ENCODE results near the gene PARD3B.

The PARD3B gene

GRCh38 chr2:205500951-205501350 lies 955.7 kb downstream of the PARD3B start:
- Histone ChIP-seq H3K4me3 (ENCODE audit: low read depth in 1 of 2, low read length in 2 of 2) (no peak overlapping the region), H3K4me1 (ENCODE audit: control insufficient read depth in 1 of 2, insufficient read depth in 2 of 2, low read length in 2 of 2) (no peaks in the 10 kb centered on the region), H3K9me3 (ENCODE audit: control insufficient read depth in 1 of 2, low read length in 2 of 2) (peaks cover 0 to 2% of the 10 kb centered on the region in 2 donors), H3K27me3 (ENCODE audit: low read depth, low read length) (no peaks in the 10 kb centered on the region), H3K36me3 (ENCODE audit: control insufficient read depth in 1 of 2, insufficient read depth in 2 of 2, low read length in 2 of 2) (peaks cover 0 to 10% of the 10 kb centered on the region in 2 donors), H3K27ac (ENCODE audit: low read length) (no peak overlapping the region)

- peaks cover 0 to 10% of the 10 kb centered on the region in 2 donors for H3K36me3 ChIP-seq (ENCODE audit: control insufficient read depth in 1 of 2, insufficient read depth in 2 of 2, low read length in 2 of 2)
- H3K4me1 ChIP-seq (ENCODE audit: control insufficient read depth in 1 of 2, insufficient read depth in 2 of 2, low read length in 2 of 2): no peaks in the 10 kb centered on the region
- H3K27ac ChIP-seq (ENCODE audit: low read length): no peak overlapping the region
- no peak overlapping the region for H3K4me3 ChIP-seq (ENCODE audit: low read depth in 1 of 2, low read length in 2 of 2)
- H3K9me3 ChIP-seq (ENCODE audit: control insufficient read depth in 1 of 2, low read length in 2 of 2): peaks cover 0 to 2% of the 10 kb centered on the region in 2 donors
- H3K27me3 ChIP-seq (ENCODE audit: low read depth, low read length): no peaks in the 10 kb centered on the region
These were observed 956.6 kb downstream of the PARD3B start for GRCh38 chr2:205501826-205502225.

- Histone ChIP-seq H3K4me1 (ENCODE audit: control insufficient read depth in 1 of 2, insufficient read depth in 2 of 2, low read length in 2 of 2) (no peaks in the 10 kb centered on the region), H3K27me3 (ENCODE audit: low read depth, low read length) (no peaks in the 10 kb centered on the region)
These were observed 960.1 kb downstream of the PARD3B start for GRCh38 chr2:205505371-205505770.

GRCh38 chr2:205509655-205510054 lies 964.4 kb downstream of the PARD3B start:
- Histone ChIP-seq H3K4me3 (ENCODE audit: low read depth in 1 of 2, low read length in 2 of 2) (no peak overlapping the region), H3K36me3 (ENCODE audit: control insufficient read depth in 1 of 2, insufficient read depth in 2 of 2, low read length in 2 of 2) (no peaks in the 10 kb centered on the region), H3K4me1 (ENCODE audit: control insufficient read depth in 1 of 2, insufficient read depth in 2 of 2, low read length in 2 of 2) (no peaks in the 10 kb centered on the region), H3K27ac (ENCODE audit: low read length) (no peak overlapping the region), H3K27me3 (ENCODE audit: low read depth, low read length) (no peaks in the 10 kb centered on the region), H3K9me3 (ENCODE audit: control insufficient read depth in 1 of 2, low read length in 2 of 2) (no peaks in the 10 kb centered on the region)

More at GRCh38 chr2:205505371-205505770, 960.1 kb downstream of the PARD3B start:
- H3K4me3 ChIP-seq (ENCODE audit: low read depth in 1 of 2, low read length in 2 of 2): no peak overlapping the region
- H3K9me3 ChIP-seq (ENCODE audit: control insufficient read depth in 1 of 2, low read length in 2 of 2): peaks cover 0 to 2% of the 10 kb centered on the region in 2 donors
- H3K36me3 ChIP-seq (ENCODE audit: control insufficient read depth in 1 of 2, insufficient read depth in 2 of 2, low read length in 2 of 2): peaks cover 0 to 10% of the 10 kb centered on the region in 2 donors
- no peak overlapping the region for H3K27ac ChIP-seq (ENCODE audit: low read length)

GRCh38 chr2:205510345-205510744 lies 965.1 kb downstream of the PARD3B start:
- no peaks in the 10 kb centered on the region for H3K27me3 ChIP-seq (ENCODE audit: low read depth, low read length)
- no peak overlapping the region for H3K4me3 ChIP-seq (ENCODE audit: low read depth in 1 of 2, low read length in 2 of 2)
- no peaks in the 10 kb centered on the region for H3K4me1 ChIP-seq (ENCODE audit: control insufficient read depth in 1 of 2, insufficient read depth in 2 of 2, low read length in 2 of 2)
- no peak overlapping the region for H3K27ac ChIP-seq (ENCODE audit: low read length)
- no peaks in the 10 kb centered on the region for H3K36me3 ChIP-seq (ENCODE audit: control insufficient read depth in 1 of 2, insufficient read depth in 2 of 2, low read length in 2 of 2)
- no peaks in the 10 kb centered on the region for H3K9me3 ChIP-seq (ENCODE audit: control insufficient read depth in 1 of 2, low read length in 2 of 2)

GRCh38 chr2:205511221-205511620 lies 965.9 kb downstream of the PARD3B start:
- Histone ChIP-seq H3K27ac (ENCODE audit: low read length) (no peak overlapping the region), H3K9me3 (ENCODE audit: control insufficient read depth in 1 of 2, low read length in 2 of 2) (peaks cover 0 to 5% of the 10 kb centered on the region in 2 donors), H3K4me1 (ENCODE audit: control insufficient read depth in 1 of 2, insufficient read depth in 2 of 2, low read length in 2 of 2) (no peaks in the 10 kb centered on the region), H3K36me3 (ENCODE audit: control insufficient read depth in 1 of 2, insufficient read depth in 2 of 2, low read length in 2 of 2) (no peaks in the 10 kb centered on the region), H3K27me3 (ENCODE audit: low read depth, low read length) (no peaks in the 10 kb centered on the region), H3K4me3 (ENCODE audit: low read depth in 1 of 2, low read length in 2 of 2) (no peak overlapping the region)

- peaks cover 0 to 5% of the 10 kb centered on the region in 2 donors for H3K9me3 ChIP-seq (ENCODE audit: control insufficient read depth in 1 of 2, low read length in 2 of 2)
- no peak overlapping the region for H3K27ac ChIP-seq (ENCODE audit: low read length)
- no peak overlapping the region for H3K4me3 ChIP-seq (ENCODE audit: low read depth in 1 of 2, low read length in 2 of 2)
- H3K4me1 ChIP-seq (ENCODE audit: control insufficient read depth in 1 of 2, insufficient read depth in 2 of 2, low read length in 2 of 2): no peaks in the 10 kb centered on the region
- H3K27me3 ChIP-seq (ENCODE audit: low read depth, low read length): no peaks in the 10 kb centered on the region
- H3K36me3 ChIP-seq (ENCODE audit: control insufficient read depth in 1 of 2, insufficient read depth in 2 of 2, low read length in 2 of 2): no peaks in the 10 kb centered on the region
These were observed 966.4 kb downstream of the PARD3B start for GRCh38 chr2:205511641-205512040.

- Histone ChIP-seq H3K4me3 (ENCODE audit: low read depth in 1 of 2, low read length in 2 of 2) (no peak overlapping the region), H3K36me3 (ENCODE audit: control insufficient read depth in 1 of 2, insufficient read depth in 2 of 2, low read length in 2 of 2) (no peaks in the 10 kb centered on the region), H3K9me3 (ENCODE audit: control insufficient read depth in 1 of 2, low read length in 2 of 2) (peaks cover 0 to 16% of the 10 kb centered on the region in 2 donors), H3K4me1 (ENCODE audit: control insufficient read depth in 1 of 2, insufficient read depth in 2 of 2, low read length in 2 of 2) (no peaks in the 10 kb centered on the region), H3K27me3 (ENCODE audit: low read depth, low read length) (no peaks in the 10 kb centered on the region), H3K27ac (ENCODE audit: low read length) (no peak overlapping the region)
These were observed 975.0 kb downstream of the PARD3B start for GRCh38 chr2:205520311-205520710.

GRCh38 chr2:205524656-205525055 lies 979.4 kb downstream of the PARD3B start:
- Histone ChIP-seq H3K4me3 (ENCODE audit: low read depth in 1 of 2, low read length in 2 of 2) (no peak overlapping the region), H3K9me3 (ENCODE audit: control insufficient read depth in 1 of 2, low read length in 2 of 2) (no peaks in the 10 kb centered on the region), H3K27me3 (ENCODE audit: low read depth, low read length) (no peaks in the 10 kb centered on the region), H3K27ac (ENCODE audit: low read length) (no peak overlapping the region), H3K4me1 (ENCODE audit: control insufficient read depth in 1 of 2, insufficient read depth in 2 of 2, low read length in 2 of 2) (no peaks in the 10 kb centered on the region), H3K36me3 (ENCODE audit: control insufficient read depth in 1 of 2, insufficient read depth in 2 of 2, low read length in 2 of 2) (no peaks in the 10 kb centered on the region)

GRCh38 chr2:205527801-205528200 lies 982.5 kb downstream of the PARD3B start:
- H3K4me3 ChIP-seq (ENCODE audit: low read depth in 1 of 2, low read length in 2 of 2): no peak overlapping the region
- H3K27ac ChIP-seq (ENCODE audit: low read length): no peak overlapping the region
- H3K27me3 ChIP-seq (ENCODE audit: low read depth, low read length): no peaks in the 10 kb centered on the region
- no peaks in the 10 kb centered on the region for H3K36me3 ChIP-seq (ENCODE audit: control insufficient read depth in 1 of 2, insufficient read depth in 2 of 2, low read length in 2 of 2)
- H3K4me1 ChIP-seq (ENCODE audit: control insufficient read depth in 1 of 2, insufficient read depth in 2 of 2, low read length in 2 of 2): no peaks in the 10 kb centered on the region
- no peaks in the 10 kb centered on the region for H3K9me3 ChIP-seq (ENCODE audit: control insufficient read depth in 1 of 2, low read length in 2 of 2)

GRCh38 chr2:205531072-205531471 lies 985.8 kb downstream of the PARD3B start:
- Histone ChIP-seq H3K27me3 (ENCODE audit: low read depth, low read length) (no peaks in the 10 kb centered on the region), H3K4me3 (ENCODE audit: low read depth in 1 of 2, low read length in 2 of 2) (no peak overlapping the region), H3K9me3 (ENCODE audit: control insufficient read depth in 1 of 2, low read length in 2 of 2) (no peaks in the 10 kb centered on the region), H3K27ac (ENCODE audit: low read length) (no peak overlapping the region), H3K4me1 (ENCODE audit: control insufficient read depth in 1 of 2, insufficient read depth in 2 of 2, low read length in 2 of 2) (no peaks in the 10 kb centered on the region), H3K36me3 (ENCODE audit: control insufficient read depth in 1 of 2, insufficient read depth in 2 of 2, low read length in 2 of 2) (no peaks in the 10 kb centered on the region)

- Histone ChIP-seq H3K4me1 (ENCODE audit: control insufficient read depth in 1 of 2, insufficient read depth in 2 of 2, low read length in 2 of 2) (no peaks in the 10 kb centered on the region), H3K27ac (ENCODE audit: low read length) (no peak overlapping the region), H3K4me3 (ENCODE audit: low read depth in 1 of 2, low read length in 2 of 2) (no peak overlapping the region), H3K27me3 (ENCODE audit: low read depth, low read length) (no peaks in the 10 kb centered on the region), H3K9me3 (ENCODE audit: control insufficient read depth in 1 of 2, low read length in 2 of 2) (no peaks in the 10 kb centered on the region), H3K36me3 (ENCODE audit: control insufficient read depth in 1 of 2, insufficient read depth in 2 of 2, low read length in 2 of 2) (no peaks in the 10 kb centered on the region)
These were observed 986.3 kb downstream of the PARD3B start for GRCh38 chr2:205531489-205532148.
